ENCODE measurements around the gene DAAM2.

DNA sequence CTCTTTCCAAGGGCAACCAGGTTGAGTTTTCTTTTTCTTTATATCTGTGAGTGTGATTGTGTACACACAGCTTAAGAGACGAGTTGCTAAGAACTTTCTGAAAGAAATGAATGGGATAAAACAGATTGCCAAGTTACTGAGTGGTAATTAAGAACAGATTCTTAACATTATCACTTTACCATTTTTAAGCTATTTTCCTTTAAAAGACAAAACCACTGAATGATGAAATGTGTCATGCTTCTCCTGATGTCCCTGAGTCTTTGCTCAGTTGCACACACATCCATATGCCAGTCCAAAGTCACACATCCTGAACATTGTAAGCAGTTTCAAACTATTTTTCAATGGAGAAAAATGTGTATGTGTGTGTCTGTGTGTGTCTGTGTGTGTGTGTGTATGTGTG, 5.5 kb upstream of the DAAM2 start:
- no peak for TF ChIP-seq GATA2 (IDR thresholded peaks at IDR 0.05; ENCODE audit: low read depth, low read length)
- TF ChIP-seq GATA3 (IDR thresholded peaks at IDR 0.05; ENCODE audit: low read depth, low read length): no peak

Measured in SH-SY5Y (cell line).